ENCODE measurements around the gene DPF1.

DPF1 gene

GRCh38 chr19:38196245-38196837 is 27.7 kb downstream of the DPF1 start:
- no peak for DNase-seq

- no peak for DNase-seq
These were observed 28.8 kb downstream of the DPF1 start for GRCh38 chr19:38195237-38195636.

GRCh38 chr19:38194061-38194701 is 29.8 kb downstream of the DPF1 start:
- no peak for DNase-seq

- DNase-seq, result no peak
These were observed 30.6 kb downstream of the DPF1 start for GRCh38 chr19:38193445-38193844.

- no peak for DNase-seq
These were observed 32.3 kb downstream of the DPF1 start for GRCh38 chr19:38191747-38192146.

- no peak for DNase-seq
These were observed 33.2 kb downstream of the DPF1 start for GRCh38 chr19:38190793-38191192.

GRCh38 chr19:38190061-38190460 is 34.0 kb downstream of the DPF1 start:
- no peak for DNase-seq

- DNase-seq, result no peak
These were observed 38.5 kb downstream of the DPF1 start for GRCh38 chr19:38185562-38185961.

GRCh38 chr19:38184815-38185214 is 39.2 kb downstream of the DPF1 start:
- no peak for DNase-seq

- DNase-seq, result peak; percentile 64
These were observed 40.6 kb downstream of the DPF1 start for GRCh38 chr19:38183251-38183897.

GRCh38 chr19:38182536-38183210 is 41.3 kb downstream of the DPF1 start:
- no peak for DNase-seq

GRCh38 chr19:38180071-38180470 is 44.0 kb downstream of the DPF1 start:
- DNase-seq, result no peak

- DNase-seq, result no peak
These were observed 48.6 kb downstream of the DPF1 start for GRCh38 chr19:38175422-38175821.

- no peak for DNase-seq
These were observed 50.6 kb downstream of the DPF1 start for GRCh38 chr19:38173291-38174041.

GRCh38 chr19:38172001-38172400 is 52.0 kb downstream of the DPF1 start:
- DNase-seq, result no peak

GRCh38 chr19:38170334-38170733 is 53.7 kb downstream of the DPF1 start:
- DNase-seq, result no peak

GRCh38 chr19:38168637-38169036 is 55.4 kb downstream of the DPF1 start:
- DNase-seq, result no peak

- no peak for DNase-seq
These were observed 58.7 kb downstream of the DPF1 start for GRCh38 chr19:38165335-38165734.

GRCh38 chr19:38164526-38164925 is 59.5 kb downstream of the DPF1 start:
- DNase-seq, result no peak

GRCh38 chr19:38163419-38164290 is 60.4 kb downstream of the DPF1 start:
- no peak for DNase-seq

- DNase-seq, result no peak
These were observed 61.4 kb downstream of the DPF1 start for GRCh38 chr19:38162632-38163031.

- DNase-seq, result no peak
These were observed 61.9 kb downstream of the DPF1 start for GRCh38 chr19:38162094-38162493.
